Spleen (tissue), 7 donors: ENCODE results near the gene CYP51A1.

Source experiments
- POLR2A ChIP-seq, 3 donors: fragments of 450-650 bp; IDR thresholded peaks; one replicate each; pipeline ENCODE4 v1.5.1; 2017; ENCODE audit warnings: antibody characterized with exemption in 3 of 3, mild to moderate bottlenecking in 1 of 3
- POLR2AphosphoS5 ChIP-seq, 3 donors: sonication (generic); formaldehyde crosslinking; IDR thresholded peaks; one replicate each; pipeline ENCODE4 v1.5.1; 2017; ENCODE audit warnings: antibody characterized with exemption in 3 of 3
- TF ChIP-seq, protein P1 (sequence below), 11 experiments: fragments of 200-600 bp in 7 of 11; fragments of 450-650 bp in 4 of 11; sonication (generic) in 4 of 11; IDR thresholded peaks in 8 of 11; conservative IDR thresholded peaks in 3 of 11; 1 replicate in 7 of 11; 2 replicates in 4 of 11; pipeline versions ENCODE4 v1.4.0 to v1.8.0; 2016 to 2021; ENCODE audit warnings: antibody characterized with exemption in 11 of 11, inconsistent platforms in 4 of 11, mild to moderate bottlenecking in 1 of 11
- donor health status: DM: no; HTN: no; CAD: no; lungs with moderate emphysema.
- donor health status: DM: no; HTN: no; CAD: no.
- donor health status: DM: no; HTN: no; CAD: no.

DNA sequence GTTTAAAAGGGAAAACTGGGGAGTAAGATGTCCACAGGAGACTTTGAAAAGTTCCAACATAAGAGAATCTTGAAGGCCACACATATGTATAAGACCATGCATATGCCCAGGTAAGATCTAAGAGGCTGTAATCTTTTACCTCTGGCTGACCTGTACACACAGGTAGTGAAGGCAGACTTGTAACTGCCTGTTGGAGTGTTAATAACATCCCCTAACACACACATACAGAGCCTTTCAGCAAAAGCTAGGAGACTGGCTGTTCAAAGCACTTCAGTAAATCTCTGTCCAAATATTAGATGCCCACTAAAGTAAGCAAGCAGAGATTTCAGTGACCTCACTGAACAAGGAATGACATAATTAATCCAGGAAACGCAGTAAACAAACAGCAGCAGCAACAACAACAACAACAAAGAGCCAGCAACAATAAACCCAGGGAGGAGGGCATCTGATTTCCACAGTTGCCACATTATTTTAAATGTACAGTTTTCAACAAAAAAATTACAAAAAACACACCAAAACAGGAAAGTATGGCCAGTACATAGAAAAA lies 15.0 kb downstream of the CYP51A1 start:
- TF ChIP-seq, protein P1, sequence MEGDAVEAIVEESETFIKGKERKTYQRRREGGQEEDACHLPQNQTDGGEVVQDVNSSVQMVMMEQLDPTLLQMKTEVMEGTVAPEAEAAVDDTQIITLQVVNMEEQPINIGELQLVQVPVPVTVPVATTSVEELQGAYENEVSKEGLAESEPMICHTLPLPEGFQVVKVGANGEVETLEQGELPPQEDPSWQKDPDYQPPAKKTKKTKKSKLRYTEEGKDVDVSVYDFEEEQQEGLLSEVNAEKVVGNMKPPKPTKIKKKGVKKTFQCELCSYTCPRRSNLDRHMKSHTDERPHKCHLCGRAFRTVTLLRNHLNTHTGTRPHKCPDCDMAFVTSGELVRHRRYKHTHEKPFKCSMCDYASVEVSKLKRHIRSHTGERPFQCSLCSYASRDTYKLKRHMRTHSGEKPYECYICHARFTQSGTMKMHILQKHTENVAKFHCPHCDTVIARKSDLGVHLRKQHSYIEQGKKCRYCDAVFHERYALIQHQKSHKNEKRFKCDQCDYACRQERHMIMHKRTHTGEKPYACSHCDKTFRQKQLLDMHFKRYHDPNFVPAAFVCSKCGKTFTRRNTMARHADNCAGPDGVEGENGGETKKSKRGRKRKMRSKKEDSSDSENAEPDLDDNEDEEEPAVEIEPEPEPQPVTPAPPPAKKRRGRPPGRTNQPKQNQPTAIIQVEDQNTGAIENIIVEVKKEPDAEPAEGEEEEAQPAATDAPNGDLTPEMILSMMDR (IDR thresholded peaks at IDR 0.05 in 8 of 11, conservative IDR thresholded peaks at IDR 0.05 in 3 of 11) = no peak
- TF ChIP-seq POLR2AphosphoS5 (IDR thresholded peaks at IDR 0.05) (no peak), POLR2A (IDR thresholded peaks at IDR 0.05) (no peak)
